Keratinocyte (primary cell): ENCODE results near the gene CCDC186.

Experiments used
- EZH2 ChIP-seq: IDR thresholded peaks from one replicate; pipeline ENCODE4 v1.6.1; 2012; ENCODE audit warnings: inconsistent platforms, mild to moderate bottlenecking, low read length, moderate library complexity
- TF ChIP-seq, protein P1 (sequence below), 3 experiments: IDR thresholded peaks in 1 of 3; conservative IDR thresholded peaks in 1 of 3; optimal IDR thresholded peaks in 1 of 3; 2 replicates in 2 of 3; 3 replicates in 1 of 3; pipeline versions ENCODE3 to v1.5.1; 2011; ENCODE audit warnings: low read length in 3 of 3, mild to moderate bottlenecking in 3 of 3, moderate library complexity in 2 of 3, control low read depth in 1 of 3, inconsistent platforms in 1 of 3; ENCODE audit not compliant: insufficient read depth in 2 of 3; ENCODE audit errors: extremely low read depth in 1 of 3

- TF ChIP-seq, protein P1, sequence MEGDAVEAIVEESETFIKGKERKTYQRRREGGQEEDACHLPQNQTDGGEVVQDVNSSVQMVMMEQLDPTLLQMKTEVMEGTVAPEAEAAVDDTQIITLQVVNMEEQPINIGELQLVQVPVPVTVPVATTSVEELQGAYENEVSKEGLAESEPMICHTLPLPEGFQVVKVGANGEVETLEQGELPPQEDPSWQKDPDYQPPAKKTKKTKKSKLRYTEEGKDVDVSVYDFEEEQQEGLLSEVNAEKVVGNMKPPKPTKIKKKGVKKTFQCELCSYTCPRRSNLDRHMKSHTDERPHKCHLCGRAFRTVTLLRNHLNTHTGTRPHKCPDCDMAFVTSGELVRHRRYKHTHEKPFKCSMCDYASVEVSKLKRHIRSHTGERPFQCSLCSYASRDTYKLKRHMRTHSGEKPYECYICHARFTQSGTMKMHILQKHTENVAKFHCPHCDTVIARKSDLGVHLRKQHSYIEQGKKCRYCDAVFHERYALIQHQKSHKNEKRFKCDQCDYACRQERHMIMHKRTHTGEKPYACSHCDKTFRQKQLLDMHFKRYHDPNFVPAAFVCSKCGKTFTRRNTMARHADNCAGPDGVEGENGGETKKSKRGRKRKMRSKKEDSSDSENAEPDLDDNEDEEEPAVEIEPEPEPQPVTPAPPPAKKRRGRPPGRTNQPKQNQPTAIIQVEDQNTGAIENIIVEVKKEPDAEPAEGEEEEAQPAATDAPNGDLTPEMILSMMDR (optimal IDR thresholded peaks at IDR 0.05 in 1 of 3, IDR thresholded peaks at IDR 0.05 in 1 of 3, conservative IDR thresholded peaks at IDR 0.05 in 1 of 3; ENCODE audit: extremely low read depth in 1 of 3, insufficient read depth in 2 of 3, low read length in 3 of 3) = no peak
- no peak for TF ChIP-seq EZH2
These were observed 95.7 kb downstream of the CCDC186 start for GRCh38 chr10:114078346-114078745.
